HG03469 (cell line): ENCODE results near the gene MDM2.

Experiments
- ATAC-seq: cut with Tn5 transposase; IDR thresholded peaks from one replicate; pipeline ENCODE4 v1.9.1; 2021; ENCODE audit warnings: mild to moderate bottlenecking, moderate library complexity, moderate number of reproducible peaks; ENCODE audit not compliant: unreplicated experiment

The MDM2 gene

GRCh38 chr12:68870443-68870842, 62.5 kb downstream of the MDM2 start:
- ATAC-seq: no peak

DNA sequence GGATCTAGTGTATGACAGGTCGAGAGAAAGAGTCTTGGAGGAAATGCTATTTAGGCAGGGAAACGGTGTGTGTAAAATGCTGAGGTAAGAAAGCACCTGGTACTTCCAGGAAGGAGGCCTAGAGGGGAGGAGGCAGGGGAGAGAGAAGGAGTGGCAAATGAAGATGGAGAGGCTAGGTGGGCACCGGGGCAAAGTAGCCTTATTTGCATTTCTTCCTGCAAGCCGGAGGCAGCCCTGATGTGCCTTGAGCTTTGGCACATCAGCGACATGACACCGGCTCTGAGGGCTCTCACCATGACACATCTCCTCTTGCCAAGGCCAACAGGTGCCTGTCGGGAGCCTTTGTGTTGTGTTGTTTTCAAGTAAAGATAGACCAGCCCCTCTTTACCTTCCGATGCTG, 63.4 kb downstream of the MDM2 start:
- ATAC-seq: no peak

DNA sequence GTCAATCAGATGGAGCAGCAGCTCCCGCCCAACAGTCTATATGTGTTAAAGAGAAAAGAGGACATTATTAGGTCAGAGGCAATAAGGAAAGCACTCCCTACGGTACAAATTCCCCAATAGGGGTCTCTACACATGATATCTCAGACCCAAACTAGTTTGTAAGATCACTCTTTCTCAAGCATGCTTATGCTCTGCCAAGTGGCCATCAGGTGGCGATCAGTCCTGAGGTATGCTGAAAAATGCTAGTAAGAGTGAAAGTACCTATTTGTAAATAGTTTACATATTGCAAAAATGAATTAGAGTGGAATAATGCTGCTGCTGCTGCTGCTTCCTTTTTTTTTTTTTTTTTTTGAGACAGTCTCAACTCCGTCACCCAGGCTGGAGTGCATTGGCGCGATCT, 63.9 kb downstream of the MDM2 start:
- no peak for ATAC-seq

GRCh38 chr12:68873316-68873715, 65.3 kb downstream of the MDM2 start:
- no peak for ATAC-seq

GRCh38 chr12:68876461-68876860, 68.5 kb downstream of the MDM2 start:
- ATAC-seq: no peak

GRCh38 chr12:68877583-68877982, 69.6 kb downstream of the MDM2 start:
- ATAC-seq: no peak

GRCh38 chr12:68878283-68878682, 70.3 kb downstream of the MDM2 start:
- ATAC-seq: no peak

DNA sequence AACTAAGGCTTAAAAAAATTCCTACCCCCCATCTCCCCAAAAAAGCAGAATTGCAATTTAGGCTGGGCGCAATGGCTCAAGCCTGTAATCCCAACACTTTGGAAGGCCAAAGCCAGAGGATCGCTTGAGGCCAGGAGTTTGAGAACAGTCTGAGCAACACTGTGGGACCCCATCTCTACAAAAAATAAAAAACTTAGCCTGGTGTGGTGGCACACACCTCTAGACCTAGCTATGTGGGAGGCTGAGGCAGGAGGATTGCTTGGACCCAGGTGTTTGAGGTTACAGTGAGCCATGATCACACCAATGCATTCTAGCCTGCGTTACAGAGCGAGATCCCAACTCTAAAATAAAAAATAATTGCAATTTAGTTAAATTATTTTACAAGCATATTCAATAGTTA, 70.9 kb downstream of the MDM2 start:
- no peak for ATAC-seq

DNA sequence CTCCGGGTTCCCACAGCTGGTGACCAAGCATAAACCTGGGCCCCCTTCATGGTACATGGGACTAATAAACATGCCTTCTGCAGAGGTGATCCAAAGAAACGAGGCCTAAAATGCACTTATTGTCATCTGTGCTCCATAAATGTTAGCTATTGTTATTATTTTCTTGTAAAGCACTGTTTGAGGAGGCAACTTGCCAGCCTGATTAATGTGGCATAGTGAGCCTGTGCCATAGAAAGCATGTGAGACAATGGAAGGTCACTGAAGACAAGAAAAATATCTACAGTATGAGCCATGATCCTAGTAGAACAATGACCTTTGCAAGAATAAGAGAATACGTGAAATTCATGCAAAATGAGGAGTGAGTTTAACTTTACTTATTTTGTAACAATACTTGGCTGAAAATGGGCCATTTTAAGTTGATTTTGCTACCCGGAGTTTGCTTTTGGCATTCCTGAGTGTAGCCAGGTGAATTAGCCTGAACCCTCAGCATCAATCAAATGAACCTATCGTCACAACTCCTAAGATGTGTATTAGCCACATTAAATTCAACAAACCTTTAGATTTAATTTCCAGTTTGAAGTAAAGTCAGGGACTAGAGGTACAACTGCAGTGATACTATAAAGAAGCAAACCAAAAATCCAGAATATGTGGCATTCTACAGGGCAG, 72.8 kb downstream of the MDM2 start:
- ATAC-seq: no peak

GRCh38 chr12:68882251-68882964, 74.4 kb downstream of the MDM2 start:
- no peak for ATAC-seq

DNA sequence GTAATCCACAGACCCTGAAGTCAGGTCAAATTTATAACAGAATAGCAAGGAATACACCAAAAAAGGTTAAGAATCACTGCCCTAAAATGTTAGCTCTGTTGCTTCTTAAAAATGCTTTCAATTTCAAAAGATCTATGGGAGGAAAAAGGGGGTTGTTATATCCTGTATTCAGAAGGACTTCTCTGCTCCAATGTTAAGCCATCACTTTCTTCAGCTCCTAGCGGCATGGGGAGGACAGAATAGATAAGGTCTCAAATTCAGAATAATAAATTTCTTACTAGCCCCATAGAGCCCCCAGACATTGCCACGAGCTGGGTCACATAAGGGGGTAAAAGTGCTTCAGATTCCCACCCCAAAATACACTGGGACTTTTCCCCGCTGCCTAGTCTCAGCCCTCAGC, 75.2 kb downstream of the MDM2 start:
- ATAC-seq: no peak

GRCh38 chr12:68884251-68884650, 76.3 kb downstream of the MDM2 start:
- no peak for ATAC-seq

DNA sequence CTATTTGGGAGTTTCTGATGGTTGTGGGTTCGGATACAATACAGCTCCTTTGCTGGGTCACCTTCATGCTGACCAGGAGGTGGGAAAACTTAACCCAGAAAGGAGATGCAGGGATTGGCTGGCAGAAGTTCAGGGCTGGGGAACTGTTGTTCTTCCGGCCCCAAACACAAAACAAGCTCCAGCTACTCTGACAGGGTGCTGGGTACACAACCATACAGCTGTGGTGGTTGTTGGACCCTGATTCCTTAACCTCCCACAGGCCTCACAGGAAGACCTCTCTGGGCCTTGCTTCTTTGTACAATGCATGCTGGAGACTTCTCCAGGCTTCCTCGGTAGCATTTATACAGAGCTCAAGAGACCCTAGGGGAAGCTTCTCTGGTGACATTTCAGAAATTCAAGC, 77.4 kb downstream of the MDM2 start:
- no peak for ATAC-seq

- no peak for ATAC-seq
These were observed 78.9 kb downstream of the MDM2 start for GRCh38 chr12:68886636-68887572.

- no peak for ATAC-seq
These were observed 79.7 kb downstream of the MDM2 start for GRCh38 chr12:68887641-68888040.

GRCh38 chr12:68888243-68888642, 80.3 kb downstream of the MDM2 start:
- ATAC-seq: no peak

DNA sequence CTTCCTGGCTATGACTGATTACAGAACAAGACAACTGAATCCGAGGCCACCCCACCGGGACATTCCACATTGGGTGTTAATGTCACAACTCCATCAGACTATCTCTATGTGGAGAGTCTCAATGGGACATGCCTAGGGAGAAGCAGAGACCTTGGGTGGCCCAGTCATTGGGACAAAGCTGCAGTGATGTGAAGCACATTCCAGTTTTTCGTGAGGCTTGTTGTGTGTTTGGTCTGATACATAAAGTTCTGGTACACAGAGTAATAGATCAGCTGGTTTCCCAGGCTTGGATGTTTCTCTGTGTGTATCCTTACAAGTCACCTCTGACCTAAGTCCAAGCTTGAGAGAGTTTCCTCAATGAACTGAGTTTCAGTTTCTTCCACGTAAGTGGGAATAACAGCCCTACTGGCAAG, 82.7 kb downstream of the MDM2 start:
- no peak for ATAC-seq

GRCh38 chr12:68891141-68891540, 83.2 kb downstream of the MDM2 start:
- no peak for ATAC-seq

- ATAC-seq: no peak
These were observed 85.2 kb downstream of the MDM2 start for GRCh38 chr12:68893201-68893600.

DNA sequence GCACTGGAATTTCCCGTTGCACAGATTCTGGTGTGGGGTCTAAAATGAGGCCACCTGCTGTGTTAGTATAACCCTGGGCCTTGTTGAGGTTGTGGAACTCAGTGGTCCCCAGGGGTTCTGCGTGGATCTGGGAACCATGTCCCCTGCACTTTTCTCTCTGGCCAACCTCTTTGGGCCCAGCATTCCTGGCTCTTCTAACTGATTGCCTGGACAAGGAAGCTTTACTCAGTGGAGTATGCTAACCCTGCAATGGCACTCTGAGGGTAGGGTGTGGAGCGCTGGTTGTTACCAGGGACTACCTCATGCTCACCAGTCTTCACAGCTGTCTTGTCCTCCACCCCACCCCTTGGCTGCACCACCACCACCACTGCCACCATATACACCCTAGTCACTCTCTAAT, 85.8 kb downstream of the MDM2 start:
- no peak for ATAC-seq

- no peak for ATAC-seq
These were observed 86.4 kb downstream of the MDM2 start for GRCh38 chr12:68894276-68894855.
